SJSA1 (cell line): ENCODE results near the gene CALM3. TPM values are rescaled to one million over a fixed set of nuclear protein-coding genes. Genes with fewer than 3 reads are reported as not detected.

ENCODE experiments used
- DNase-seq, 2 experiments: peaks; one replicate each; pipeline ENCODE4 v3.0.0-alpha.2; 2015 to 2020; ENCODE audit warnings: low spot score in 2 of 2, low read depth in 1 of 2
- H3K27ac ChIP-seq: fragments of 250-450 bp; sonication (Bioruptor Pico); 2 replicates; pipeline ENCODE4 v1.5.1; 2020; ENCODE audit warnings: mild to moderate bottlenecking, moderate library complexity
- H3K27me3 ChIP-seq: fragments of 250-450 bp; sonication (Bioruptor Pico); replicated peaks from 2 replicates; pipeline ENCODE4 v1.5.1; 2020; ENCODE audit warnings: mild to moderate bottlenecking, moderate library complexity
- H3K36me3 ChIP-seq: fragments of 250-450 bp; sonication (Bioruptor Pico); 2 replicates; pipeline ENCODE4 v1.5.1; 2020; ENCODE audit warnings: mild to moderate bottlenecking
- H3K4me1 ChIP-seq: fragments of 250-450 bp; sonication (Bioruptor Pico); replicated peaks from 2 replicates; pipeline ENCODE4 v1.6.1; 2021; ENCODE audit warnings: mild to moderate bottlenecking
- H3K4me3 ChIP-seq: fragments of 250-450 bp; sonication (Bioruptor Pico); 2 replicates; pipeline ENCODE4 v1.5.1; 2020; ENCODE audit warnings: mild to moderate bottlenecking
- H3K9me3 ChIP-seq: fragments of 250-450 bp; sonication (Bioruptor Pico); replicated peaks from 2 replicates; pipeline ENCODE4 v1.5.1; 2020; ENCODE audit warnings: mild to moderate bottlenecking
- total RNA-seq: library from RNA; depleted of rRNA; stranded (reverse); fragments of >200 nt; shearing (Covaris generic); gene quantifications from 2 replicates; pipeline ENCODE4 v1.2.3, GENCODE V29; 2014

The CALM3 gene
- total RNA-seq, 1 experiment from 2014 or later: 232 TPM

- H3K4me3 ChIP-seq: no peak overlapping the region
- H3K36me3 ChIP-seq: peaks cover 77% of the 10 kb centered on the region
- 0 out of 2 replicates have a peak, but pooled peaks cover 2% of the 10 kb centered on the region for H3K9me3 ChIP-seq
- no peak for DNase-seq
- H3K27me3 ChIP-seq: no peaks in the 10 kb centered on the region
- H3K4me1 ChIP-seq: peaks cover 22% of the 10 kb centered on the region
- no peak overlapping the region for H3K27ac ChIP-seq
Observed at GRCh38 chr19:46604781-46605355, 3.7 kb downstream of the CALM3 start.

- no peaks in the 10 kb centered on the region for H3K9me3 ChIP-seq
- H3K36me3 ChIP-seq: peaks cover 80% of the 10 kb centered on the region
- H3K27me3 ChIP-seq: no peaks in the 10 kb centered on the region
- peaks cover 19% of the 10 kb centered on the region for H3K4me1 ChIP-seq
- no peak for DNase-seq
- H3K27ac ChIP-seq: no peak overlapping the region
- no peak overlapping the region for H3K4me3 ChIP-seq
Observed at GRCh38 chr19:46605356-46605821, 4.3 kb downstream of the CALM3 start.

- Histone ChIP-seq H3K9me3 (no peaks in the 10 kb centered on the region), H3K4me3 (no peak overlapping the region), H3K36me3 (peaks cover 86% of the 10 kb centered on the region), H3K4me1 (peaks cover 19% of the 10 kb centered on the region), H3K27ac (no peak overlapping the region), H3K27me3 (no peaks in the 10 kb centered on the region)
- peak in 1 of 2 experiments; percentile 19 for DNase-seq
Observed at GRCh38 chr19:46606019-46606418, 4.9 kb downstream of the CALM3 start.

- H3K27ac ChIP-seq: no peak overlapping the region
- peaks cover 84% of the 10 kb centered on the region for H3K36me3 ChIP-seq
- peaks cover 21% of the 10 kb centered on the region for H3K4me1 ChIP-seq
- H3K4me3 ChIP-seq: no peak overlapping the region
- no peak for DNase-seq
- H3K9me3 ChIP-seq: no peaks in the 10 kb centered on the region
- no peaks in the 10 kb centered on the region for H3K27me3 ChIP-seq
Observed at GRCh38 chr19:46606681-46607447, 5.7 kb downstream of the CALM3 start.

GRCh38 chr19:46607448-46607841 lies 6.3 kb downstream of the CALM3 start:
- no peak overlapping the region for H3K27ac ChIP-seq
- H3K4me3 ChIP-seq: no peak overlapping the region
- DNase-seq: peak in 1 of 2 experiments; percentile 29
- H3K36me3 ChIP-seq: peaks cover 79% of the 10 kb centered on the region
- no peaks in the 10 kb centered on the region for H3K27me3 ChIP-seq
- H3K4me1 ChIP-seq: peaks cover 20% of the 10 kb centered on the region
- no peaks in the 10 kb centered on the region for H3K9me3 ChIP-seq

GRCh38 chr19:46608178-46608577 lies 7.0 kb downstream of the CALM3 start:
- peaks cover 13% of the 10 kb centered on the region for H3K4me1 ChIP-seq
- no peak overlapping the region for H3K4me3 ChIP-seq
- no peak for DNase-seq
- no peaks in the 10 kb centered on the region for H3K9me3 ChIP-seq
- peaks cover 72% of the 10 kb centered on the region for H3K36me3 ChIP-seq
- H3K27me3 ChIP-seq: no peaks in the 10 kb centered on the region
- H3K27ac ChIP-seq: no peak overlapping the region

GRCh38 chr19:46608581-46609345 lies 7.6 kb downstream of the CALM3 start:
- Histone ChIP-seq H3K27me3 (no peaks in the 10 kb centered on the region), H3K27ac (no peak overlapping the region), H3K36me3 (peaks cover 66% of the 10 kb centered on the region), H3K4me1 (peaks cover 7% of the 10 kb centered on the region), H3K9me3 (no peaks in the 10 kb centered on the region), H3K4me3 (no peak overlapping the region)
- DNase-seq: no peak

- Histone ChIP-seq H3K36me3 (peaks cover 62% of the 10 kb centered on the region), H3K9me3 (no peaks in the 10 kb centered on the region), H3K4me3 (no peak overlapping the region), H3K27ac (no peak overlapping the region), H3K27me3 (no peaks in the 10 kb centered on the region), H3K4me1 (0 out of 2 replicates have a peak, but pooled peaks cover 3% of the 10 kb centered on the region)
- DNase-seq: no peak
Observed at GRCh38 chr19:46609511-46610412, 8.6 kb downstream of the CALM3 start.

- Histone ChIP-seq H3K4me1 (0 out of 2 replicates have a peak, but pooled peaks cover 3% of the 10 kb centered on the region), H3K27me3 (no peaks in the 10 kb centered on the region), H3K27ac (no peak overlapping the region), H3K4me3 (no peak overlapping the region), H3K36me3 (peaks cover 57% of the 10 kb centered on the region), H3K9me3 (no peaks in the 10 kb centered on the region)
- no peak for DNase-seq
Observed at GRCh38 chr19:46610413-46610775, 9.3 kb downstream of the CALM3 start.

- Histone ChIP-seq H3K27ac (no peak overlapping the region), H3K9me3 (no peaks in the 10 kb centered on the region), H3K36me3 (peaks cover 50% of the 10 kb centered on the region), H3K4me1 (0 out of 2 replicates have a peak, but pooled peaks cover 3% of the 10 kb centered on the region), H3K27me3 (no peaks in the 10 kb centered on the region), H3K4me3 (no peak overlapping the region)
- DNase-seq: peak in 1 of 2 experiments; percentile 39
Observed at GRCh38 chr19:46610851-46611770, 10.0 kb downstream of the CALM3 start.

- DNase-seq: no peak
Observed at GRCh38 chr19:46611776-46612175, 10.6 kb downstream of the CALM3 start.

GRCh38 chr19:46613525-46613924 lies 12.4 kb downstream of the CALM3 start:
- Histone ChIP-seq H3K4me1 (0 out of 2 replicates have a peak, but pooled peaks cover 3% of the 10 kb centered on the region), H3K27me3 (no peaks in the 10 kb centered on the region), H3K27ac (no peak overlapping the region), H3K4me3 (no peak overlapping the region), H3K36me3 (peaks cover 26% of the 10 kb centered on the region), H3K9me3 (no peaks in the 10 kb centered on the region)
- DNase-seq: no peak

More at GRCh38 chr19:46611776-46612175, 10.6 kb downstream of the CALM3 start:
- Histone ChIP-seq H3K9me3 (no peaks in the 10 kb centered on the region), H3K4me3 (no peak overlapping the region), H3K36me3 (peaks cover 43% of the 10 kb centered on the region), H3K4me1 (0 out of 2 replicates have a peak, but pooled peaks cover 3% of the 10 kb centered on the region), H3K27ac (no peak overlapping the region), H3K27me3 (no peaks in the 10 kb centered on the region)
